Adrenal gland (tissue), 5 donors: ENCODE results near the gene TNS1.

Source experiments
- CTCF ChIP-seq, 6 experiments: fragments of 450-650 bp in 4 of 6; fragments of 200-600 bp in 2 of 6; sonication (generic) in 1 of 6; IDR thresholded peaks; 1 replicate in 5 of 6; 2 replicates in 1 of 6; pipeline versions ENCODE4 v1.5.1 to v1.8.0; 2016 to 2021; ENCODE audit warnings: antibody characterized with exemption in 6 of 6, mild to moderate bottlenecking in 2 of 6, moderate library complexity in 1 of 6
- POLR2A ChIP-seq, 2 donors: fragments of 450-650 bp; IDR thresholded peaks; one replicate each; pipeline ENCODE4 v1.6.1; 2017; ENCODE audit warnings: antibody characterized with exemption in 2 of 2, mild to moderate bottlenecking in 2 of 2, moderate library complexity in 1 of 2
- donor health status: DM: no; HTN: no; CAD: no.

GRCh38 chr2:217805668-217806481, 196.9 kb downstream of the TNS1 start:
- TF ChIP-seq CTCF (IDR thresholded peaks at IDR 0.05) (no peak), POLR2A (IDR thresholded peaks at IDR 0.05) (no peak)
